Gastroesophageal sphincter (tissue), 4 donors: ENCODE data around the gene C10orf90. TPM values are rescaled to one million over a fixed set of nuclear protein-coding genes. Genes with fewer than 3 reads are reported as not detected.

Source experiments
- ATAC-seq: fragments of 150-250 bp; one replicate; pipeline ENCODE4 v1.9.1; 2016; ENCODE audit warnings: mild to moderate bottlenecking, moderate library complexity
- H3K27ac ChIP-seq, 4 donors: fragments of 200-600 bp; sonication (generic) in 3 of 4; 1 replicate in 3 of 4; 2 replicates in 1 of 4; pipeline ENCODE4 v1.5.1; 2016 to 2019
- H3K27me3 ChIP-seq: fragments of 200-600 bp; sonication (generic); one replicate; pipeline ENCODE4 v1.5.1; 2019
- H3K36me3 ChIP-seq, 2 donors: fragments of 200-600 bp; sonication (generic); one replicate each; pipeline ENCODE4 v1.5.1; 2019; ENCODE audit warnings: control low read depth in 1 of 2
- H3K4me1 ChIP-seq, 3 donors: fragments of 200-600 bp; sonication (generic); 1 replicate in 2 of 3; 2 replicates in 1 of 3; pipeline ENCODE4 v1.5.1; 2016 to 2019; ENCODE audit warnings: control low read depth in 2 of 3
- H3K4me3 ChIP-seq, 2 donors: fragments of 200-600 bp; sonication (generic); one replicate each; pipeline ENCODE4 v1.5.1; 2019; ENCODE audit warnings: mild to moderate bottlenecking in 1 of 2, moderate library complexity in 1 of 2
- H3K9me3 ChIP-seq, 3 donors: fragments of 200-600 bp; sonication (generic); one replicate each; pipeline ENCODE4 v1.5.1; 2017 to 2019; ENCODE audit warnings: control low read depth in 2 of 3
- CTCF ChIP-seq, 4 experiments: fragments of 200-600 bp in 2 of 4; fragments of 450-650 bp in 2 of 4; sonication (generic) in 1 of 4; IDR thresholded peaks; one replicate each; pipeline ENCODE4 v1.5.1; 2017 to 2019; ENCODE audit warnings: antibody characterized with exemption in 4 of 4, mild to moderate bottlenecking in 2 of 4, moderate library complexity in 2 of 4
- EP300 ChIP-seq: sonication (generic); formaldehyde crosslinking; IDR thresholded peaks from one replicate; pipeline ENCODE4 v1.6.1; 2017; ENCODE audit warnings: antibody characterized with exemption, mild to moderate bottlenecking
- POLR2A ChIP-seq, 2 donors: fragments of 450-650 bp; IDR thresholded peaks; one replicate each; pipeline ENCODE4 v1.6.1; 2017; ENCODE audit warnings: antibody characterized with exemption in 2 of 2, mild to moderate bottlenecking in 2 of 2, moderate library complexity in 1 of 2
- POLR2AphosphoS5 ChIP-seq: sonication (generic); formaldehyde crosslinking; IDR thresholded peaks from one replicate; pipeline ENCODE4 v1.6.1; 2017; ENCODE audit warnings: antibody characterized with exemption
- WGBS, 2 donors: methylation state at CpG; one replicate each; pipeline ENCODE4 v1.1.5; 2018; ENCODE audit warnings: low coverage in 1 of 2; 5-methylcytosine and 5-hydroxymethylcytosine counted together
- total RNA-seq, 4 donors: library from RNA; depleted of rRNA; stranded (reverse); fragments of >200 nt; gene quantifications; one replicate each; pipeline ENCODE4 v1.1.0, GENCODE V29; 2016

C10orf90 gene
- total RNA-seq, 4 donors from 2014 or later = not detected

- no peak for TF ChIP-seq POLR2AphosphoS5
- TF ChIP-seq CTCF (IDR thresholded peaks at IDR 0.05) = no peak
- no peak for TF ChIP-seq EP300
- no peak for TF ChIP-seq POLR2A (IDR thresholded peaks at IDR 0.05)
- Histone ChIP-seq H3K9me3 (peaks cover 0 to under 1% (median 0%) of the 10 kb centered on the region in 3 donors), H3K27me3 (peaks cover 3% of the 10 kb centered on the region), H3K27ac (no peak overlapping the region), H3K36me3 (no peaks in the 10 kb centered on the region), H3K4me1 (no peaks in the 10 kb centered on the region), H3K4me3 (no peak overlapping the region)
- ATAC-seq = no peak
- WGBS, 2 donors = 100% methylated on average over 1 of the region's 5 CpGs
Measured at GRCh38 chr10:126705131-126705530, 34.6 kb upstream of the C10orf90 start.

DNA sequence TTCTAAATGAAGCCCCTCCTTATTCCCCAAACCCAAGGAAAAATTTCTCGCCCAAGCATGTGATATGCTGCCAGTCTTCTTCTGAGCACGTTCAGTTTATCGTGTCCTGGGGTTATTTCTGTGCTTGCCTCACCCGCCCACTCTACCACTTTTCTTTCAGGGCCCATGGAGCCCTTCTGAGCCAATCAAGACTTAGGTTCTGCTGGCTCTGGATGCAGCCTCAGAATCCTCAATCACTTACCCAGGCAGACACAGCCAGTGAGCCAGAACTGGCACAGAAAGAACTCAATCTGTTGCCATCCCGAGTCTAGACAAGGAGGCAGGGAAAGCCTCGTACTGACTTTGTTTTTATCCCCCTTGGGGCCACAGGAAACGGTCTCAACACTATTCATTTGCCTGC lies 34.2 kb upstream of the C10orf90 start:
- H3K4me3 ChIP-seq = no peak overlapping the region
- no peaks in the 10 kb centered on the region for H3K4me1 ChIP-seq
- peaks cover 3% of the 10 kb centered on the region for H3K27me3 ChIP-seq
- WGBS, 2 donors = 46 to 50% methylated on average over 5 to 7 of the region's 7 CpGs
- H3K36me3 ChIP-seq = no peaks in the 10 kb centered on the region
- H3K9me3 ChIP-seq = no peaks in the 10 kb centered on the region
- ATAC-seq = no peak
- H3K27ac ChIP-seq = no peak overlapping the region
- TF ChIP-seq POLR2A (IDR thresholded peaks at IDR 0.05) (no peak), EP300 (no peak), POLR2AphosphoS5 (no peak), CTCF (IDR thresholded peaks at IDR 0.05) (no peak)

GRCh38 chr10:126702181-126702580 lies 31.7 kb upstream of the C10orf90 start:
- peaks cover 3% of the 10 kb centered on the region for H3K27me3 ChIP-seq
- H3K4me1 ChIP-seq = no peaks in the 10 kb centered on the region
- H3K36me3 ChIP-seq = no peaks in the 10 kb centered on the region
- no peak overlapping the region for H3K27ac ChIP-seq
- TF ChIP-seq EP300 (no peak), POLR2AphosphoS5 (no peak), POLR2A (IDR thresholded peaks at IDR 0.05) (no peak), CTCF (IDR thresholded peaks at IDR 0.05) (no peak)
- no peaks in the 10 kb centered on the region for H3K9me3 ChIP-seq
- no peak overlapping the region for H3K4me3 ChIP-seq
- ATAC-seq = no peak
- WGBS, 2 donors = 69 to 91% methylated on average over 3 of the region's 3 CpGs

DNA sequence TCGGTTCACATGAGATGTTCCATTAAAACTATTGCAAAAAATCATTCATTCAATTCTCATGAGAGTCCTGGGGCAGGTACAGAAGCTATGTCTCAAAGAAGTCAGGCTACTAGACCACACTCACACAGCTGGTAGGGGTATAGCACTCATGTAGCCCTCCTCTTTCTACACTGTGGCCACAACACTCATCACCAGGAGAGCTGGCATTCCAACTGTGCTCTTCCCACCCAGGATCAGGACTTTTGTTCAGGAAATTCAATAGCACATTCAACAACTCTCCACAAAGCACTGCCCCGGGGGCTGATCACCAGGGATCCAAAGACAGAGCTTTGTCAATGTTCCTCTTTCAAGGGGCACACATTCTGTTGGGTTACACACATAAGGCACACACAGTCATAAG lies 31.0 kb upstream of the C10orf90 start:
- H3K27me3 ChIP-seq = peaks cover 3% of the 10 kb centered on the region
- no peak for TF ChIP-seq POLR2A (IDR thresholded peaks at IDR 0.05)
- no peak for TF ChIP-seq POLR2AphosphoS5
- no peak for TF ChIP-seq CTCF (IDR thresholded peaks at IDR 0.05)
- TF ChIP-seq EP300 = no peak
- no peak overlapping the region for H3K27ac ChIP-seq
- H3K36me3 ChIP-seq = no peaks in the 10 kb centered on the region
- no peak overlapping the region for H3K4me3 ChIP-seq
- no peaks in the 10 kb centered on the region for H3K9me3 ChIP-seq
- H3K4me1 ChIP-seq = no peaks in the 10 kb centered on the region
- WGBS, 2 donors = 67% methylated on average over 1 of the region's 2 CpGs; no CpG with 5 or more reads in 1 of the 2 donors
- no peak for ATAC-seq

GRCh38 chr10:126696684-126697083 lies 26.2 kb upstream of the C10orf90 start:
- TF ChIP-seq CTCF (IDR thresholded peaks at IDR 0.05) (no peak), EP300 (no peak), POLR2AphosphoS5 (no peak), POLR2A (IDR thresholded peaks at IDR 0.05) (no peak)
- 18 to 20% methylated on average over 1 of the region's 1 CpG for WGBS, 2 donors
- H3K27me3 ChIP-seq = no peaks in the 10 kb centered on the region
- H3K9me3 ChIP-seq = peaks cover 0 to 10% (median 0%) of the 10 kb centered on the region in 3 donors
- H3K36me3 ChIP-seq = no peaks in the 10 kb centered on the region
- no peak overlapping the region for H3K4me3 ChIP-seq
- H3K4me1 ChIP-seq = no peaks in the 10 kb centered on the region
- no peak for ATAC-seq
- H3K27ac ChIP-seq = no peak overlapping the region
